IMR-90 (cell line): ENCODE results near the gene FOXF1. TPM values are rescaled to one million over a fixed set of nuclear protein-coding genes. Genes with fewer than 3 reads are reported as not detected.

Source experiments
- ATAC-seq: fragments of 200-7000 bp; cut with Tn5 transposase; 2 replicates; pipeline ENCODE4 v1.9.1; 2020; ENCODE audit warnings: low read depth, mild to moderate bottlenecking, moderate library complexity
- BruUV-seq: library from RNA; stranded (reverse); fragments of 400-500 nt; replicated peaks from 2 replicates; lab custom pipeline; 2021; lab: Mats Ljungman, UMichigan
- CTCF ChIA-PET: fragments of 300-600 bp; formaldehyde crosslinking; extraction: SDS; loops from one replicate; lab custom pipeline; 2021; ENCODE audit warnings: antibody characterized with exemption; lab: Yijun Ruan, JAX
- POLR2A ChIA-PET: fragments of 300-600 bp; sonication (Branson Sonifier 250); formaldehyde crosslinking; loops from one replicate; lab custom pipeline; 2022; ENCODE audit warnings: antibody characterized with exemption; ENCODE audit not compliant: unreplicated experiment; lab: Charles Lee
- DNase-seq: peaks from one replicate; pipeline ENCODE4 v3.0.0; 2013
- H2AFZ ChIP-seq: replicated peaks from 2 replicates; pipeline ENCODE3; 2013; ENCODE audit warnings: low read length, mild to moderate bottlenecking; ENCODE audit not compliant: poor library complexity
- H2AK5ac ChIP-seq: 2 replicates; pipeline ENCODE4 v1.6.1; 2013; ENCODE audit warnings: low read depth, low read length, inconsistent platforms
- H2AK9ac ChIP-seq: replicated peaks from 2 replicates; pipeline ENCODE3; 2013; ENCODE audit warnings: mild to moderate bottlenecking, low read depth, low read length, moderate library complexity; ENCODE audit not compliant: poor library complexity
- H2BK120ac ChIP-seq: 2 replicates; pipeline ENCODE4 v1.6.1; 2013; ENCODE audit warnings: low read depth, low read length, inconsistent platforms
- H2BK15ac ChIP-seq: 3 replicates; pipeline ENCODE4 v1.6.1; 2013; ENCODE audit warnings: low read depth, low read length, inconsistent platforms
- H2BK20ac ChIP-seq: 2 replicates; pipeline ENCODE4 v1.6.1; 2013; ENCODE audit warnings: low read depth, mild to moderate bottlenecking, inconsistent platforms, low read length, moderate library complexity
- H2BK5ac ChIP-seq: 2 replicates; pipeline ENCODE4 v1.6.1; 2013; ENCODE audit warnings: mild to moderate bottlenecking, low read depth, low read length, inconsistent platforms; ENCODE audit not compliant: poor library complexity, severe bottlenecking
- H3K14ac ChIP-seq: replicated peaks from 2 replicates; pipeline ENCODE4 v1.6.1; 2013; ENCODE audit warnings: low read depth, low read length, inconsistent platforms
- H3K18ac ChIP-seq: 2 replicates; pipeline ENCODE4 v1.6.1; 2013; ENCODE audit warnings: low read depth, low read length, control low read depth
- H3K23ac ChIP-seq: 2 replicates; pipeline ENCODE4 v1.6.1; 2013; ENCODE audit warnings: low read depth, low read length, inconsistent platforms
- H3K27ac ChIP-seq: 2 replicates; pipeline ENCODE4 v1.5.1; 2013; ENCODE audit warnings: mild to moderate bottlenecking, control low read depth, low read length; ENCODE audit not compliant: insufficient read depth
- H3K27me3 ChIP-seq: 2 replicates; pipeline ENCODE4 v1.6.1; 2013; ENCODE audit warnings: low read length; ENCODE audit not compliant: control insufficient read depth, insufficient read depth
- H3K36me3 ChIP-seq: 2 replicates; pipeline ENCODE4 v1.6.1; 2013; ENCODE audit warnings: low read length, mixed read lengths; ENCODE audit not compliant: control insufficient read depth, insufficient read depth
- H3K4ac ChIP-seq: 2 replicates; pipeline ENCODE4 v1.6.1; 2013; ENCODE audit warnings: low read depth, low read length, inconsistent platforms
- H3K4me1 ChIP-seq: 2 replicates; pipeline ENCODE4 v1.6.1; 2013; ENCODE audit warnings: low read length, mixed read lengths; ENCODE audit not compliant: control insufficient read depth, insufficient read depth
- H3K4me2 ChIP-seq: 2 replicates; pipeline ENCODE4 v1.6.1; 2013; ENCODE audit warnings: low read depth, mild to moderate bottlenecking, control low read depth, low read length, moderate library complexity
- H3K4me3 ChIP-seq: 2 replicates; pipeline ENCODE4 v1.5.1; 2013; ENCODE audit warnings: low read depth, mild to moderate bottlenecking, control low read depth, low read length, moderate library complexity; ENCODE audit not compliant: insufficient read depth
- H3K56ac ChIP-seq: 2 replicates; pipeline ENCODE4 v1.6.1; 2013; ENCODE audit warnings: low read length, inconsistent platforms; ENCODE audit not compliant: insufficient read depth; ENCODE audit errors: extremely low read depth
- H3K79me1 ChIP-seq, 2 experiments: 2 replicates each; pipeline ENCODE4 v1.6.1; 2013; ENCODE audit warnings: low read length in 2 of 2, inconsistent platforms in 1 of 2, low read depth in 1 of 2
- H3K9ac ChIP-seq: 2 replicates; pipeline ENCODE4 v1.6.1; 2013; ENCODE audit warnings: low read depth, low read length, control low read depth
- H3K9me1 ChIP-seq: 2 replicates; pipeline ENCODE4 v1.6.1; 2013; ENCODE audit warnings: low read length, inconsistent platforms; ENCODE audit not compliant: insufficient read depth
- H3K9me3 ChIP-seq: 2 replicates; pipeline ENCODE4 v1.6.1; 2013; ENCODE audit warnings: low read length; ENCODE audit not compliant: control insufficient read depth, insufficient read depth
- H4K20me1 ChIP-seq: 2 replicates; pipeline ENCODE4 v1.6.1; 2013; ENCODE audit warnings: low read length, inconsistent platforms; ENCODE audit not compliant: insufficient read depth
- H4K5ac ChIP-seq: 2 replicates; pipeline ENCODE4 v1.6.1; 2013; ENCODE audit warnings: mild to moderate bottlenecking, low read depth, low read length, control low read depth
- H4K8ac ChIP-seq, 2 experiments: 2 replicates each; pipeline ENCODE4 v1.6.1; 2013; ENCODE audit warnings: low read depth in 2 of 2, low read length in 2 of 2, control low read depth in 1 of 2, inconsistent platforms in 1 of 2
- H4K91ac ChIP-seq: 2 replicates; pipeline ENCODE4 v1.6.1; 2013; ENCODE audit warnings: low read depth, low read length, inconsistent platforms; ENCODE audit not compliant: insufficient read depth
- CEBPB ChIP-seq: IDR thresholded peaks from 2 replicates; pipeline ENCODE4 v1.6.1; 2012; ENCODE audit warnings: low read depth, low read length, improper control_type of control experiment
- POLR2A ChIP-seq: IDR thresholded peaks from 2 replicates; pipeline ENCODE4 v1.6.1; 2012; ENCODE audit warnings: mild to moderate bottlenecking, low read depth, low read length
- RCOR1 ChIP-seq: IDR thresholded peaks from 2 replicates; pipeline ENCODE4 v1.6.1; 2012; ENCODE audit warnings: mild to moderate bottlenecking, low read length, improper control_type of control experiment; ENCODE audit not compliant: insufficient replicate concordance
- RFX5 ChIP-seq: IDR thresholded peaks from 2 replicates; pipeline ENCODE4 v1.8.0; 2012; ENCODE audit warnings: low read depth, mild to moderate bottlenecking, low read length, moderate library complexity
- SMC3 ChIP-seq: fragments of 150-350 bp; IDR thresholded peaks from 2 replicates; pipeline ENCODE4 v1.6.1; 2016; ENCODE audit warnings: low read depth, mild to moderate bottlenecking, antibody characterized with exemption, low read length, moderate library complexity
- USF2 ChIP-seq: fragments of 150-350 bp; IDR thresholded peaks from 2 replicates; pipeline ENCODE4 v1.6.1; 2017; ENCODE audit warnings: mild to moderate bottlenecking, antibody characterized with exemption, low read length, low read depth
- WGBS, 2 experiments: methylation state at CpG; one replicate each; pipeline versions ENCODE4 v1.1.5 to v1.1.7; 2013; ENCODE audit warnings: missing lambda C conversion rate in 2 of 2; ENCODE audit not compliant: insufficient read length in 1 of 2; ENCODE audit errors: extremely low coverage in 2 of 2; 5-methylcytosine and 5-hydroxymethylcytosine counted together
- dilution Hi-C: fragments of 300-500 bp; cut with HindIII; formaldehyde crosslinking; loops from one replicate; pipeline ENCODE4 v1.14.3; 2018; ENCODE audit warnings: low sequenced_read_pairs; ENCODE audit not compliant: unreplicated experiment
- in situ Hi-C: fragments of 300-500 bp; cut with MboI; formaldehyde crosslinking; loops from 3 replicates; pipeline ENCODE4 v1.14.3; 2019; ENCODE audit warnings: low sequenced_read_pairs, inconsistent platforms, mixed read lengths
- intact Hi-C: fragments of 100-400 bp; cut with micrococcal nuclease; formaldehyde crosslinking; loops from 2 replicates; pipeline ENCODE4 v1.10.0; 2022
- polyA plus RNA-seq, 3 experiments: library from polyadenylated mRNA; depleted of rRNA; stranded (reverse); fragments of >200 nt; gene quantifications; 2 replicates each; pipeline ENCODE4 v1.2.3, GENCODE V29; 2012; ENCODE audit warnings: low replicate concordance in 1 of 3
- total RNA-seq: library from RNA; depleted of rRNA; stranded (reverse); fragments of >200 nt; gene quantifications from 2 replicates; pipeline ENCODE4 v1.2.3, GENCODE V29; 2012

FOXF1 gene
- total and polyA plus RNA-seq, 2 of the 4 experiments (the other 2 are of a cell fraction) = 2.7 to 33.0 TPM

DNA sequence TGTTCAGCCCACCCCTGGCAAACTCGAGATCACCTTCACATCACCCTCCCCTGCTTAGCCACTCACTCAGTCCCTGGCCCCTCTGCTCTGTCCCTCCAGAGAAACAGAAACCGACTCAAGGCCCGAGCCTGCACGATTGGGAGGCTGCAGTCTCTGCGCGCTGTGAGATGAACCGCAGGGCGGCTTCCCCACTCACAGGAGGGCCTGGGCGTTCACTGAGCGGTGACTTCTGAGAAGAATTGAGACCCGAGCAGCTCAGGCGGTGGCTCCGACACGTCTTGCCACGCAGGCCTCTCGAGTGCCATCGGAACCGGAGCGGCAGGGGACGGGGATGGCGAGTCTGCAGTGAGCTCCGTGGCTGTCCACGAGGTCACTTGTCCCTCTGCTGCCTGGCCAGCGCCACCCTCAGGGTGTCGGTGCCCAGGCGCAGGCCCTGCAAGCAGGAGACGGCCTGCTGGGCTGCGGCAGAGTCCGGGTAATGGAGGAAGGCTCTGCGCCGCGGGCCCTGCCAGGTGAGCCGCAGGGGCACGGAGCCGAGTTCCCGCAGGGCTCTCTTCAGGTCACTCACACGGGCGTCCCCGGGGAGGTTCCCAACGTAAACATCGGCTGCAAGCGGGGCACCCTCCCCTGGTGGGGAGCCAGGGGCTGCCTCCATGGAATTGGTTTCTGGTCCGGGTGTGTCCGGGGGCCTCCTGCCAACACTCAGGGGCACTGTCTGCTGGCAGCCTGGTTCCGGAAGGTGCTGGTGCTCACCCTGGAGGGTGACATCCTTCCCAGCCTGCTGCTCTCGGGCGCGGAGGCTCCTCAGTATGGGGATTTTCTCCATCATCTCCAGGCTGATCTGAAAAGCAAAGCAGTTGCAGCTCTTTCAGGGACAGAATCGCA lies 21.6 kb downstream of the FOXF1 start (continued):
- no peak for TF ChIP-seq USF2

GRCh38 chr16:86532526-86532815 lies 22.1 kb downstream of the FOXF1 start:
- no peak overlapping the region for H3K27ac ChIP-seq
- ATAC-seq (no peak), DNase-seq (no peak)
- H4K20me1 ChIP-seq = no peaks in the 10 kb centered on the region
- H3K14ac ChIP-seq = no peak overlapping the region
- BruUV-seq = no TSS peak
- peaks cover 6% of the 10 kb centered on the region for H3K36me3 ChIP-seq
- no peak overlapping the region for H2AFZ ChIP-seq
- H3K4me3 ChIP-seq = no peak overlapping the region
- no peak overlapping the region for H3K4ac ChIP-seq
- H2BK5ac ChIP-seq = no peak overlapping the region
- no peaks in the 10 kb centered on the region for H3K27me3 ChIP-seq
- intact Hi-C loops (no loop called here), in situ Hi-C loops (no loop called here), dilution Hi-C loops (no loop called here)
- H4K5ac ChIP-seq = no peak overlapping the region
- no peak overlapping the region for H3K56ac ChIP-seq
- H4K91ac ChIP-seq = no peak overlapping the region
- H2BK15ac ChIP-seq = no peak overlapping the region
- no peaks in the 10 kb centered on the region for H3K79me1 ChIP-seq
- WGBS, 2 experiments = 100% methylated on average over 2 of the region's 7 CpGs; no CpG with 5 or more reads in 1 of the 2 experiments
- no peak overlapping the region for H4K8ac ChIP-seq
- no peaks in the 10 kb centered on the region for H3K9me1 ChIP-seq
- POLR2A ChIA-PET = no interaction called here
- H2AK5ac ChIP-seq = no peak overlapping the region
- TF ChIP-seq USF2 (no peak), CEBPB (no peak), POLR2A (no peak), SMC3 (no peak), RFX5 (no peak), RCOR1 (no peak)
- H2AK9ac ChIP-seq = no peak overlapping the region
- H3K23ac ChIP-seq = no peak overlapping the region
- no peak overlapping the region for H2BK120ac ChIP-seq
- H3K9me3 ChIP-seq = no peaks in the 10 kb centered on the region
- no peak overlapping the region for H2BK20ac ChIP-seq
- H3K18ac ChIP-seq = no peak overlapping the region
- no peak overlapping the region for H3K4me2 ChIP-seq
- H3K4me1 ChIP-seq = no peaks in the 10 kb centered on the region
- H3K9ac ChIP-seq = no peak overlapping the region
- CTCF ChIA-PET = no interaction called here
